Stimulated activated CD8-positive, alpha-beta memory T cell treated with anti-CD3 and anti-CD28 coated beads, Interleukin-7, amount 100 ng/mL, for 24 hours (primary cell): Measurements from ENCODE around the gene GAREM2.

ENCODE experiments used
- DNase-seq: peaks from one replicate; pipeline ENCODE4 v3.0.0-alpha.2; 2020; ENCODE audit warnings: low read depth

The GAREM2 gene

DNA sequence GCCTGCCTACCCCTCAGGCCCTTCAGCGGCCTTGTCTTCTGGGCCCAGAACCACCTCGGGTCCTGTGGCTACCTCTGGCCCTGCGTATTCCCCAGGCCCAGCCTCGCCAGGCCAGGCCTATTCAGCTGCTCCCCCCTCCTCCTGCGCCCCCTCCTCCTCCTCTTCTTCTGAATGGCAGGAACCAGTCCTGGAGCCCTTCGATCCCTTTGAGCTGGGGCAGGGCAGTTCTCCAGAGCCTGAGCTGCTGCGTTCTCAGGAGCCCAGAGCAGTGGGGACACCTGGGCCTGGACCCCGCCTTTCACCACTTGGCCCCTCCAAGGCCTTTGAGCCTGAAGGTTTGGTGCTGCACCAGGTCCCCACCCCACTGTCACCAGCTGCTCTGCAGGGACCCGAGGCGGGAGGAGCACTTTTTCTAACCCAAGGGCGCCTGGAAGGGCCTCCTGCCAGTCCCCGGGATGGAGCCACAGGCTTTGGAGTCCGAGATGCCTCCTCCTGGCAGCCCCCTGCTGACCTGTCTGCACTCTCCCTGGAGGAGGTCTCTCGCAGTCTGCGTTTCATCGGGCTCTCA, 14.7 kb downstream of the GAREM2 start:
- DNase-seq, result no peak

DNA sequence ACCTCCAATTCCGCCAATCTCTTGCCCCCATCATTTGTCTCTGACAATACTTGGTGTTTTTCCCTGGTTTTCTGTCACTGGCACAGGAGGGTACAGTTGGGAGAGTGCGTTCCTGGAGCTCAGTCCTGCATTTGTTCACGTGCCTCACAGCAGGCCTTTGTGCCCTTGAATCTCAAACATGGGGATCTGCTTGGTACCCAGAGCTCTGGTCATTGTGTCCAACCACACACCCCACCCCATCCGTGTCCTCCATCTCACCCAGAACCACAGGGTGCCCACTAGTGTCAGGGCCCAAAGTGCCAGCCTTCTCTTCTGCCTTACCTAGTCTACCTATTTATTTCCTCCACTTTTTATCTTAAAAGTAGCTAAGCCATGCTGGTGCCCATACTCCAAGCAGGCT, 16.2 kb downstream of the GAREM2 start:
- no peak for DNase-seq

- no peak for DNase-seq
Measured at GRCh38 chr2:26189751-26190150, 16.9 kb downstream of the GAREM2 start.

- DNase-seq, result no peak
Measured at GRCh38 chr2:26190369-26190768, 17.5 kb downstream of the GAREM2 start.

- no peak for DNase-seq
Measured at GRCh38 chr2:26191316-26192159, 18.6 kb downstream of the GAREM2 start.

GRCh38 chr2:26193578-26194231, 20.8 kb downstream of the GAREM2 start:
- no peak for DNase-seq

GRCh38 chr2:26195040-26195984, 22.4 kb downstream of the GAREM2 start:
- DNase-seq, result no peak

DNA sequence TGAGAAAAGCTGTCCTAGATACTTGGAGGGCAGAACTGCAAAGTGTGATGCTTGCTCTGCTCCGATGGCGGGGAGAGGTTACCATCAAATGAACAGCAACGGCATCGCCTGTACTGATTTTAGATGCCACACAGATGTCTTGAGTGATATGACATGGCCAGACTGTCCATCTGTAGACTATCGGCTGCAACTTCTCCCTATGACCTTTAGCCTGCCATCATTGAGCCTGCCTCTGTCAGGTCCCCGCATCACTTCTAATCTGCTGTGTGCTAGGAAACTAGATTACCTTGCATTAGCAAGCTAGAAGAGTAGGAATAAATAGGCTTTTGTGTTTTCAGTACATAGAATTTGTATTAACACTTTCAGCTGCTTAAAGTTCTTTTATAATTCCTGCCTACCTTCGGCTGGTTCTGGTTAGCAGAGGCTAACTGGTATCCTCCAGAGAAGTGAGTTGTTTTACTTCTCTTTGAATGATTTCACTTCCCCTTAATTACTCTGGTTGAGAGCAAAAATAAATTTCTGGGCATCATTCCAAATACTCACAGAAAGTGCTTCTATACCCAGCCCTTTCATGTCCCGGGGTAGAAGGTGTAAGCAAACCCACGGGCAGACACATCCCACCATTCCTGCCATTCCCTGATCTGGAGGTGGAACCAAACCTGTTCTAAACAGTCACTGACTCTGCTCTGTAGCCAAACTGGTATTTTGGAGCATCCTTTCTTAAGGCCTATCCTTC, 24.0 kb downstream of the GAREM2 start:
- DNase-seq, result no peak

DNA sequence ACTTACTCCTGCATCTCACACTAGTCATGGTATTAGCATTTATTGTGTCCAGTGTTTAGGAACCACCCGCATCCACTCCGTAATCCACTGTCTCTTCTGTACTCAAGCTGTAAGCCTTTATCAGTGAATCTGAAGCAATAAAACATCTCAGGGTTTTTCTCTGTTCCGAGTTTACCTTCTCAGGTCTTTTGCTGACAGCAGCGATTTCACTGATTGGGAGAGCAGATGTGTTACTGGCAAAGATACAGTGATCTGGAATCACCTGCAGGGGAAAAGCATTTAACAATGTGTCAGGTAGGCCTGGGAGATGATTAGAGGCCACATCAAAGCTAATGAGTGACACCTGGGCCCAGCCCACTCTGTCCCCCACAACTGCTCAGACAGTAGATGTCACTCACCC, 24.6 kb downstream of the GAREM2 start:
- no peak for DNase-seq

- DNase-seq, result no peak
Measured at GRCh38 chr2:26202981-26203490, 30.1 kb downstream of the GAREM2 start.

GRCh38 chr2:26203906-26204305, 31.0 kb downstream of the GAREM2 start:
- no peak for DNase-seq

DNA sequence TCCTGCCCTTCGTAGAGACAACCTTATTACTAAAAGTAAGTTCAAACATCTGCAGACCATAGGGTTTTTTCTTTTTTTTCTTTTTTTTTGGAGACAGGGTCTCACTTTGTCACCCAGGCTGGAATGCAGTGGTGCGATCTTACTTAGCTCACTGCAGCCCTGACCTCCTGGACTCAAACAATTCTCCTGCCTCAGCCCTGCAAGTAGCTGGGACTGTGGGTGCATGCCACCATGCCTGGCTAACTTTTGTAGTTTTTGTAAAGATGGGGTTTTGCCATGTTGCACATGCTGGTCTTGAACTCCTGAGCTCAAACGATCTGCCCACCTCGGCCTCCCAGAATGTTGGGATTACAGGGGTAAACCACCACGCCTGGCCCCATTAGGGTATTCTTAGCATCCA, 39.1 kb downstream of the GAREM2 start:
- DNase-seq, result no peak

- no peak for DNase-seq
Measured at GRCh38 chr2:26214759-26215158, 41.9 kb downstream of the GAREM2 start.

DNA sequence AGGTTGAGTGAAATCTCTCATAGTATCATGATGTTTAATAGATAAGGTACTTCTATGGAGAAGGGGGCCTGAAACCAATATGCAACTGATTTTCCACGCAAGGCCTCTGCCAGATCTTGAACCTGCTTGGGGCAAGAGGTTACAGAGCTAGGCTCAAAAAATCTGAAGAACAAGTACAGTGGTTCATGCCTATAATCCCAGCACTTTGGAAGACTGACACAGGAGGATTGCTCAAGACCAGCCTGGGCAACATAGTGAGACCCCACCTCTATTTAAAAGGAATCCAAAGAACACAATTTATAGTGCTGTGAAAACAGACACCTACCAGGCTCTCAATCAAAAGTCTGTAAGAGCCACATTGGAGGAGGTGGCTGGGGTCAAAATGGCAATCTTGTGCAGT, 42.9 kb downstream of the GAREM2 start:
- DNase-seq, result no peak

- DNase-seq, result no peak
Measured at GRCh38 chr2:26216587-26216986, 43.7 kb downstream of the GAREM2 start.

GRCh38 chr2:26217720-26218119, 44.8 kb downstream of the GAREM2 start:
- DNase-seq, result no peak

- DNase-seq, result no peak
Measured at GRCh38 chr2:26223018-26223417, 50.1 kb downstream of the GAREM2 start.

- no peak for DNase-seq
Measured at GRCh38 chr2:26224095-26224494, 51.2 kb downstream of the GAREM2 start.

DNA sequence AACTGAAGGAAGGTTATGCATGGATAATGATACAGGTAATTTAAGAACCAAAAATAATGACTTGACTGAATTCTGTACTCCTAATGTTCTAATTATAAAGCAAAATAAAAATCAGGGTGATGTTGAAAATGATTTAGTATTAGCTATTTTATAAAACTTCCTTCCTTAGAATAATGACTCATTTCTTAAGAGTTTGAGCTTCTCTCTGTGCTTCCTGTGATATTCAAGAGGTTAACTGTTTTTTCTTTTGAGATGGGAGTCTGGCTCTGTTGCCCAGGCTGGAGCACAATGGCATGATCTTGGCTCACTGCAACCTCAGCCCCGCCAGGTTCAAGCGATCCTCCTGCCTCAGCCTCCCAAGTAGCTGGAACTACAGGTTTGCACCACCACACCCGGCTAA, 56.7 kb downstream of the GAREM2 start:
- DNase-seq, result no peak

- no peak for DNase-seq
Measured at GRCh38 chr2:26230806-26231205, 57.9 kb downstream of the GAREM2 start.

DNA sequence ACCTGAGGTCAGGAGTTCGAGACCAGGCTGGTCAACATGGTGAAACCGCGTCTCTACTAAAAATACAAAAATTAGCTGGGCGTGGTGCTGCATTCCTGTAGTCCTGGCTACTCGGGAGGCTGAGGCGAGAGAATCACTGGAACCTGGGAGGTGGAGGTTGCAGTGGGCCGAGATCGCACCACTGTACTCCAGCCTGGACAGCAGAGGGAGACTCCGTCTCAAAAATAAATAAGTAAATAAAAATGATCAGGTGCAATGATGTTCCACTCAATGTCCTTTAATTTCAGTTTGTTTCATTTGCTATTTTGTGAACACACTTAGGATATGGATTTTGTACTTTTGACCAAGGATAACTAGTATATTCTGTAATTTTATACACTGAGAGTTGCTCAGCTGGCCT, 62.2 kb downstream of the GAREM2 start:
- no peak for DNase-seq
